SH-SY5Y (cell line): ENCODE data around the gene KCNN1.

Source experiments
- GATA2 ChIP-seq: IDR thresholded peaks from 2 replicates; pipeline ENCODE4 v1.6.1; 2011; ENCODE audit warnings: mild to moderate bottlenecking, low read depth, low read length
- GATA3 ChIP-seq: IDR thresholded peaks from 2 replicates; pipeline ENCODE4 v1.6.1; 2011; ENCODE audit warnings: low read depth, mild to moderate bottlenecking, low read length, moderate library complexity

- TF ChIP-seq GATA3 (no peak), GATA2 (no peak)
Measured at GRCh38 chr19:18029617-18030338, 62.9 kb downstream of the KCNN1 start.
